ENCODE data around the gene PDZK1.
"Not testable (repeated sequence)": the region's sequence is repeated elsewhere in the genome, so short reads cannot be mapped to it uniquely, and the experiment has no call there.

PDZK1 gene

GRCh38 chr1:145662502-145662901 lies 44.7 kb downstream of the PDZK1 start:
- DNase-seq (ENCODE audit: extremely low read depth in 1 of 2, low read depth in 1 of 2), result not testable (repeated sequence)

- DNase-seq (ENCODE audit: extremely low read depth in 1 of 2, low read depth in 1 of 2), result not testable (repeated sequence)
These were observed 50.8 kb downstream of the PDZK1 start for GRCh38 chr1:145656245-145656943.

GRCh38 chr1:145643990-145644389 lies 63.2 kb downstream of the PDZK1 start:
- not testable (repeated sequence) for DNase-seq (ENCODE audit: extremely low read depth in 1 of 2, low read depth in 1 of 2)

GRCh38 chr1:145641886-145642285 lies 65.3 kb downstream of the PDZK1 start:
- not testable (repeated sequence) for DNase-seq (ENCODE audit: extremely low read depth in 1 of 2, low read depth in 1 of 2)

- not testable (repeated sequence) for DNase-seq (ENCODE audit: extremely low read depth in 1 of 2, low read depth in 1 of 2)
These were observed 70.9 kb downstream of the PDZK1 start for GRCh38 chr1:145636237-145636636.

- not testable (repeated sequence) for DNase-seq (ENCODE audit: extremely low read depth in 1 of 2, low read depth in 1 of 2)
These were observed 85.0 kb downstream of the PDZK1 start for GRCh38 chr1:145622177-145622576.

All from activated CD8-positive, alpha-beta memory T cell treated with anti-CD3 and anti-CD28 coated beads for 1 hour (primary cell).